Liver (tissue), 9 donors: ENCODE measurements around the gene SPCS3. TPM values are rescaled to one million over a fixed set of nuclear protein-coding genes. Genes with fewer than 3 reads are reported as not detected.

ENCODE experiments used
- DNase-seq: peaks from one replicate; pipeline ENCODE4 v3.0.0-alpha.2; 2017; ENCODE audit warnings: low spot score
- H3K27ac ChIP-seq, 2 donors: one replicate each; pipeline ENCODE4 v1.7.0; 2013; ENCODE audit warnings: inconsistent platforms in 2 of 2, low read length in 2 of 2, control low read depth in 1 of 2, low read depth in 1 of 2, mild to moderate bottlenecking in 1 of 2
- H3K27me3 ChIP-seq, 4 donors: one replicate each; pipeline versions ENCODE4 v1.6.1 to v1.7.0; 2013; ENCODE audit warnings: low read length in 3 of 4, inconsistent platforms in 1 of 4, mild to moderate bottlenecking in 1 of 4, moderate library complexity in 1 of 4; ENCODE audit not compliant: control insufficient read depth in 4 of 4, insufficient read depth in 4 of 4
- H3K36me3 ChIP-seq, 4 donors: one replicate each; pipeline versions ENCODE4 v1.6.1 to v1.7.0; 2013; ENCODE audit warnings: low read length in 3 of 4, mild to moderate bottlenecking in 3 of 4, low read depth in 1 of 4, moderate library complexity in 1 of 4; ENCODE audit not compliant: control insufficient read depth in 4 of 4, insufficient read depth in 3 of 4
- H3K4me1 ChIP-seq, 4 donors: one replicate each; pipeline versions ENCODE4 v1.6.1 to v1.7.0; 2013; ENCODE audit warnings: low read length in 3 of 4, mild to moderate bottlenecking in 3 of 4, moderate library complexity in 1 of 4; ENCODE audit not compliant: control insufficient read depth in 4 of 4, insufficient read depth in 4 of 4
- H3K4me3 ChIP-seq, 3 donors: one replicate each; pipeline versions ENCODE4 v1.6.1 to v1.7.0; 2013; ENCODE audit warnings: low read length in 3 of 3, control low read depth in 1 of 3, low read depth in 1 of 3, mild to moderate bottlenecking in 1 of 3
- H3K9ac ChIP-seq, 2 donors: one replicate each; pipeline ENCODE4 v1.7.0; 2013; ENCODE audit warnings: low read length in 2 of 2, mild to moderate bottlenecking in 2 of 2, moderate library complexity in 2 of 2, control low read depth in 1 of 2, low read depth in 1 of 2
- H3K9me3 ChIP-seq, 4 donors: one replicate each; pipeline versions ENCODE4 v1.6.1 to v1.7.0; 2013; ENCODE audit warnings: low read length in 3 of 4; ENCODE audit not compliant: control insufficient read depth in 4 of 4
- EGR1 ChIP-seq, 2 donors: IDR thresholded peaks; 2 replicates each; pipeline ENCODE4 v1.6.1; 2016 to 2018; ENCODE audit warnings: antibody characterized with exemption in 2 of 2, low read depth in 2 of 2
- FOXA1 ChIP-seq: IDR thresholded peaks from 2 replicates; pipeline ENCODE4 v1.6.1; 2016; ENCODE audit warnings: antibody characterized with exemption
- FOXA2 ChIP-seq: IDR thresholded peaks from 2 replicates; pipeline ENCODE4 v1.6.1; 2016; ENCODE audit warnings: antibody characterized with exemption
- GABPA ChIP-seq, 2 donors: IDR thresholded peaks in 1 of 2; conservative IDR thresholded peaks in 1 of 2; 2 replicates each; pipeline ENCODE4 v1.6.1; 2016; ENCODE audit warnings: antibody characterized with exemption in 2 of 2, mild to moderate bottlenecking in 1 of 2, moderate library complexity in 1 of 2
- HNF4A ChIP-seq, 2 donors: conservative IDR thresholded peaks; 2 replicates each; pipeline ENCODE4 v1.6.1; 2016; ENCODE audit warnings: antibody characterized with exemption in 2 of 2, mild to moderate bottlenecking in 2 of 2
- HNF4G ChIP-seq: IDR thresholded peaks from 2 replicates; pipeline ENCODE4 v1.6.1; 2016; ENCODE audit warnings: antibody characterized with exemption
- JUND ChIP-seq, 2 donors: IDR thresholded peaks; 2 replicates each; pipeline ENCODE4 v1.6.1; 2016; ENCODE audit warnings: antibody characterized with exemption in 2 of 2
- NR2F2 ChIP-seq: IDR thresholded peaks from 2 replicates; pipeline ENCODE4 v1.6.1; 2016; ENCODE audit warnings: antibody characterized with exemption
- RAD21 ChIP-seq, 2 donors: IDR thresholded peaks; 2 replicates each; pipeline ENCODE4 v1.6.1; 2016; ENCODE audit warnings: antibody characterized with exemption in 2 of 2, mild to moderate bottlenecking in 2 of 2
- SP1 ChIP-seq: IDR thresholded peaks from 2 replicates; pipeline ENCODE4 v1.6.1; 2018; ENCODE audit warnings: antibody characterized with exemption, mild to moderate bottlenecking
- TAF1 ChIP-seq: conservative IDR thresholded peaks from 2 replicates; pipeline ENCODE4 v1.6.1; 2016; ENCODE audit warnings: antibody characterized with exemption, mild to moderate bottlenecking
- YY1 ChIP-seq: IDR thresholded peaks from 2 replicates; pipeline ENCODE4 v1.6.1; 2016; ENCODE audit warnings: antibody characterized with exemption, mild to moderate bottlenecking
- WGBS: extraction: QIAGEN DNeasy Blood & Tissue Kit; methylation state at CpG from one replicate; pipeline ENCODE4 v1.1.7; 2013; 5-methylcytosine and 5-hydroxymethylcytosine counted together
- polyA plus RNA-seq, 2 donors: library from polyadenylated mRNA; stranded (reverse) in 1 of 2; unstranded in 1 of 2; fragments of 200-250 nt in 1 of 2; fragments of >200 nt in 1 of 2; fragmentation: Nextera tagmentation in 1 of 2; extraction: Ambion mirVana in 1 of 2; gene quantifications; one replicate each; pipeline versions ENCODE4 v1.2.1 to v1.2.3, GENCODE V29; 2013 to 2015
- total RNA-seq, 2 donors: library from RNA; depleted of rRNA; stranded (reverse); fragments of >200 nt; gene quantifications; one replicate each; pipeline ENCODE4 v1.2.3, GENCODE V29; 2014
- TF ChIP-seq, protein P1 (sequence below): IDR thresholded peaks from 2 replicates; pipeline ENCODE4 v1.6.1; 2016; ENCODE audit warnings: antibody characterized with exemption
- TF ChIP-seq, protein P2 (sequence below): IDR thresholded peaks from 2 replicates; pipeline ENCODE4 v1.6.1; 2016; ENCODE audit warnings: antibody characterized with exemption
- TF ChIP-seq, protein P3 (sequence below): IDR thresholded peaks from 2 replicates; pipeline ENCODE4 v1.6.1; 2016; ENCODE audit warnings: antibody characterized with exemption
- TF ChIP-seq, protein P4 (sequence below): fragments of 150-350 bp; IDR thresholded peaks from 2 replicates; pipeline ENCODE4 v1.5.1; 2017; ENCODE audit warnings: improper control_type of control experiment, low read depth, low read length; ENCODE audit not compliant: missing input control
- donor health status: healthy.
- donor health status: healthy.
- donor health status: healthy.
- donor health status: healthy.
- donor health status: healthy.

The SPCS3 gene
- total and polyA plus RNA-seq, 4 donors, result 54.0 to 79.4 (median 63.0) TPM

DNA sequence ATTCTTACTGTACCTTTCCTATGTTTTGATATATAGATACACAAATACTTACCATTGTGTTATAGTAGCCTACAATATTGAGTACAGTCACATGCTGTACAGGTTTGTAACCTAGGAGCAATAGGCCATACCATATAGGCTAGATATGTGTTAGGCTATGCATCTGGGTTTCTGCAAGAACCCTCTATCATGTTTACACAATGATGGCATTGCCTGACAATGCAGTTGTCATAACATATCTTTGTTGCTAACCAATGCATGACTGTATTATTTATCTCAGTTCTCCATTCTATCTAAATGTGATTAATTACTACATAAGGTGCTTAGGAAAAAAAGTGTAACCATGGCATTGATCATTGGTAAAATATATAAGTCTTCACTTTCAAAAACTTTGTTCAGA lies 10.0 kb upstream of the SPCS3 start:
- no peak for DNase-seq
- Histone ChIP-seq H3K4me1 (no peaks in the 10 kb centered on the region), H3K36me3 (no peaks in the 10 kb centered on the region), H3K27me3 (no peaks in the 10 kb centered on the region), H3K4me3 (no peak overlapping the region), H3K9me3 (no peaks in the 10 kb centered on the region), H3K27ac (no peak overlapping the region), H3K9ac (no peak overlapping the region)
- TF ChIP-seq EGR1 (IDR thresholded peaks at IDR 0.05; ENCODE audit: low read depth in 2 of 2), result no peak
- no peak for TF ChIP-seq TAF1
- no peak for TF ChIP-seq NR2F2

DNA sequence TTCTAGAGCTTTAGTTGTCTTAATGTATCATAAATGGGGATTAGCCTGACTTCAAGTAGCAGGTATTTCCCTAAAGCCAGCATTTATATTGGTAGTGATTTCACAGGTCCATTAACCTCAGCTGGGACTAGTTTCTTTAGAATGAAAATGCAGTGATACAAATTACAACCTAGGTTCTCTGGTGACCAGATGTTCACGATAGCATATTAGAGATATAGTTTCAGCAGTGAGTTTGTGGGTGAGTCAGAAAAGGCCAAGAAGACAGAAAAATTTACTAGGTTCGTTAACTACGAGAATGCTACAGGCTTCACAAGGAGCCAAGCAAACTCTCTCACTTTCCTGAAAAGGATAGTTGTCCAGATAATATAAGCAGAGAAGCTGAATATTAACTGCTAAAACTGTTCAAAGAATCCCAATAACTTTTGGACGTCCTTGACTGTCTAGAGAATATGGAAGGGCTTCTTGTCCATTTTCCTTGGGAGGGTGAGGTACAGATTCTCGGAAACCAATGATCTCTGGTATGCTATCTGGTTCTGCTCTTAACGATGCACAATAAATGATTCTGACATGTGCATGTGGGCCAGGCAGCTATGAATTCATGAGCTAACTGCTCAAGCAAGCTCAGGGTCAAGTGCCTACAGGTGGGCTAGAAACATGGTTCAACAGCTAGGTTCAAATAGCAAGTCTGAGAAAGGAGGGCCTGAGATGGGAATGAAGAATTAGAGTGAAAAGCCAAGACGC lies 6.0 kb upstream of the SPCS3 start:
- 93% methylated on average over 7 of the region's 7 CpGs for WGBS
- H3K4me1 ChIP-seq, result peaks cover 0 to 4% (median 1%) of the 10 kb centered on the region in 4 donors

DNA sequence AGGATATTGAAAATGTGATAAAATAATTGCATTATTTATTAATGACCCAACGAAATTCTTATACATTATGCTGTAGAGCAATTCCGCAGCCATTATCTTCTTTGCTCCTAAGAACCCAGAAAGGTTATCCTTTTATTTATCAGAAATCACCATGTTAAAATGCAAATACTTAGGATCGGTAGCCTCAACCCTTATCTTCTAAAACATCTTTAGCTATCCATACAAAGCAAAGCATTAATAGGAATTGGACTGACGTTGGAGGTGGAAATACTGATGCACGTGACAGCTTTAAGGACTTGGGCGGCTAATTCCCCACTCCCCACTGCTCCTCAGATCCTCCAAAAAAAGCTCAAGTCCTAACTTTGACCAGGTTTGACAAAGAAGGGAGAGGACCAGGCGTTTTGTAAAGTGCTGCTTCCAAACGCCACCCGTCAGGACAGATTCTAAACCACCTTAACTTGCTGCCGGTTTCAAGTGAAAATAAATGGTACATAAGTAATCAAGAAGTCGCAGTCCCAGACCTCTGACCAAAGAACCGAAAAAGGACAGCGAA lies 539 bp upstream of the SPCS3 start:
- no peak for DNase-seq
- H3K36me3 ChIP-seq, result no peaks in the 10 kb centered on the region
- 2% methylated on average over 13 of the region's 13 CpGs for WGBS
- H3K9ac ChIP-seq, result peak overlapping the region; percentile 40 to 99
- no peaks in the 10 kb centered on the region for H3K9me3 ChIP-seq
- H3K27me3 ChIP-seq, result no peaks in the 10 kb centered on the region
- peaks cover 0 to 25% (median 7%) of the 10 kb centered on the region in 4 donors for H3K4me1 ChIP-seq
- peak overlapping the region; percentile 47 to 98 (median 81) for H3K4me3 ChIP-seq
- peak overlapping the region; percentile 85 to 95 for H3K27ac ChIP-seq
- no peak for TF ChIP-seq GABPA (IDR thresholded peaks at IDR 0.05 in 1 of 2, conservative IDR thresholded peaks at IDR 0.05 in 1 of 2)
- TF ChIP-seq, protein P1, sequence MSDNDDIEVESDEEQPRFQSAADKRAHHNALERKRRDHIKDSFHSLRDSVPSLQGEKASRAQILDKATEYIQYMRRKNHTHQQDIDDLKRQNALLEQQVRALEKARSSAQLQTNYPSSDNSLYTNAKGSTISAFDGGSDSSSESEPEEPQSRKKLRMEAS, result no peak
- TF ChIP-seq, protein P2, sequence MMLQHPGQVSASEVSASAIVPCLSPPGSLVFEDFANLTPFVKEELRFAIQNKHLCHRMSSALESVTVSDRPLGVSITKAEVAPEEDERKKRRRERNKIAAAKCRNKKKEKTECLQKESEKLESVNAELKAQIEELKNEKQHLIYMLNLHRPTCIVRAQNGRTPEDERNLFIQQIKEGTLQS, result no peak
- TF ChIP-seq, protein P3, sequence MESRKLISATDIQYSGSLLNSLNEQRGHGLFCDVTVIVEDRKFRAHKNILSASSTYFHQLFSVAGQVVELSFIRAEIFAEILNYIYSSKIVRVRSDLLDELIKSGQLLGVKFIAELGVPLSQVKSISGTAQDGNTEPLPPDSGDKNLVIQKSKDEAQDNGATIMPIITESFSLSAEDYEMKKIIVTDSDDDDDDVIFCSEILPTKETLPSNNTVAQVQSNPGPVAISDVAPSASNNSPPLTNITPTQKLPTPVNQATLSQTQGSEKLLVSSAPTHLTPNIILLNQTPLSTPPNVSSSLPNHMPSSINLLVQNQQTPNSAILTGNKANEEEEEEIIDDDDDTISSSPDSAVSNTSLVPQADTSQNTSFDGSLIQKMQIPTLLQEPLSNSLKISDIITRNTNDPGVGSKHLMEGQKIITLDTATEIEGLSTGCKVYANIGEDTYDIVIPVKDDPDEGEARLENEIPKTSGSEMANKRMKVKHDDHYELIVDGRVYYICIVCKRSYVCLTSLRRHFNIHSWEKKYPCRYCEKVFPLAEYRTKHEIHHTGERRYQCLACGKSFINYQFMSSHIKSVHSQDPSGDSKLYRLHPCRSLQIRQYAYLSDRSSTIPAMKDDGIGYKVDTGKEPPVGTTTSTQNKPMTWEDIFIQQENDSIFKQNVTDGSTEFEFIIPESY, result no peak
- peak in 1 of 2 donors; percentile 73 for TF ChIP-seq HNF4A (conservative IDR thresholded peaks at IDR 0.05)
- TF ChIP-seq, protein P4, sequence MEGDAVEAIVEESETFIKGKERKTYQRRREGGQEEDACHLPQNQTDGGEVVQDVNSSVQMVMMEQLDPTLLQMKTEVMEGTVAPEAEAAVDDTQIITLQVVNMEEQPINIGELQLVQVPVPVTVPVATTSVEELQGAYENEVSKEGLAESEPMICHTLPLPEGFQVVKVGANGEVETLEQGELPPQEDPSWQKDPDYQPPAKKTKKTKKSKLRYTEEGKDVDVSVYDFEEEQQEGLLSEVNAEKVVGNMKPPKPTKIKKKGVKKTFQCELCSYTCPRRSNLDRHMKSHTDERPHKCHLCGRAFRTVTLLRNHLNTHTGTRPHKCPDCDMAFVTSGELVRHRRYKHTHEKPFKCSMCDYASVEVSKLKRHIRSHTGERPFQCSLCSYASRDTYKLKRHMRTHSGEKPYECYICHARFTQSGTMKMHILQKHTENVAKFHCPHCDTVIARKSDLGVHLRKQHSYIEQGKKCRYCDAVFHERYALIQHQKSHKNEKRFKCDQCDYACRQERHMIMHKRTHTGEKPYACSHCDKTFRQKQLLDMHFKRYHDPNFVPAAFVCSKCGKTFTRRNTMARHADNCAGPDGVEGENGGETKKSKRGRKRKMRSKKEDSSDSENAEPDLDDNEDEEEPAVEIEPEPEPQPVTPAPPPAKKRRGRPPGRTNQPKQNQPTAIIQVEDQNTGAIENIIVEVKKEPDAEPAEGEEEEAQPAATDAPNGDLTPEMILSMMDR, result no peak
- no peak for TF ChIP-seq FOXA2
- TF ChIP-seq FOXA1, result no peak
- TF ChIP-seq NR2F2, result peak; percentile 55
- peak in 1 of 2 donors; percentile 32 for TF ChIP-seq RAD21 (IDR thresholded peaks at IDR 0.05)
- TF ChIP-seq JUND (IDR thresholded peaks at IDR 0.05), result peak in 1 of 2 donors; percentile 31
- TF ChIP-seq YY1, result peak; percentile 70
- TF ChIP-seq EGR1 (IDR thresholded peaks at IDR 0.05; ENCODE audit: low read depth in 2 of 2), result no peak
- TF ChIP-seq TAF1, result peak; percentile 72

More for the DNA sequence above, 6.0 kb upstream of the SPCS3 start:
- no peaks in the 10 kb centered on the region for H3K9me3 ChIP-seq
- H3K36me3 ChIP-seq, result no peaks in the 10 kb centered on the region
- H3K4me3 ChIP-seq, result no peak overlapping the region
- no peak for DNase-seq
- no peak overlapping the region for H3K27ac ChIP-seq
- TF ChIP-seq FOXA1, result no peak
- no peak for TF ChIP-seq FOXA2
- no peak for TF ChIP-seq EGR1 (IDR thresholded peaks at IDR 0.05; ENCODE audit: low read depth in 2 of 2)
- TF ChIP-seq SP1, result no peak
- TF ChIP-seq, protein P3, result no peak
- TF ChIP-seq, protein P2, result no peak
- no peak for TF ChIP-seq HNF4G
- H3K9ac ChIP-seq, result no peak overlapping the region
- H3K27me3 ChIP-seq, result no peaks in the 10 kb centered on the region
